Esophagus squamous epithelium (tissue), 4 donors: Measurements from ENCODE around the gene COPS6.

Experiments
- CTCF ChIP-seq, 6 experiments: fragments of 450-650 bp in 4 of 6; fragments of 200-600 bp in 2 of 6; sonication (generic) in 2 of 6; IDR thresholded peaks; one replicate each; pipeline ENCODE4 v1.5.1; 2016 to 2019; ENCODE audit warnings: antibody characterized with exemption in 6 of 6, mild to moderate bottlenecking in 4 of 6, moderate library complexity in 4 of 6
- POLR2A ChIP-seq, 4 donors: fragments of 450-650 bp; IDR thresholded peaks; one replicate each; pipeline ENCODE4 v1.6.1; 2017; ENCODE audit warnings: antibody characterized with exemption in 4 of 4, mild to moderate bottlenecking in 4 of 4, moderate library complexity in 3 of 4

- TF ChIP-seq CTCF (IDR thresholded peaks at IDR 0.05) (no peak), POLR2A (IDR thresholded peaks at IDR 0.05) (no peak)
These were observed 27.1 kb upstream of the COPS6 start for GRCh38 chr7:100061518-100062193.
